ENCODE data around the gene MAP2K3. TPM values are rescaled to one million over a fixed set of nuclear protein-coding genes. Genes with fewer than 3 reads are reported as not detected.

The MAP2K3 gene
- total RNA-seq, 1 donor from 2014 or later, result 36.2 TPM

DNA sequence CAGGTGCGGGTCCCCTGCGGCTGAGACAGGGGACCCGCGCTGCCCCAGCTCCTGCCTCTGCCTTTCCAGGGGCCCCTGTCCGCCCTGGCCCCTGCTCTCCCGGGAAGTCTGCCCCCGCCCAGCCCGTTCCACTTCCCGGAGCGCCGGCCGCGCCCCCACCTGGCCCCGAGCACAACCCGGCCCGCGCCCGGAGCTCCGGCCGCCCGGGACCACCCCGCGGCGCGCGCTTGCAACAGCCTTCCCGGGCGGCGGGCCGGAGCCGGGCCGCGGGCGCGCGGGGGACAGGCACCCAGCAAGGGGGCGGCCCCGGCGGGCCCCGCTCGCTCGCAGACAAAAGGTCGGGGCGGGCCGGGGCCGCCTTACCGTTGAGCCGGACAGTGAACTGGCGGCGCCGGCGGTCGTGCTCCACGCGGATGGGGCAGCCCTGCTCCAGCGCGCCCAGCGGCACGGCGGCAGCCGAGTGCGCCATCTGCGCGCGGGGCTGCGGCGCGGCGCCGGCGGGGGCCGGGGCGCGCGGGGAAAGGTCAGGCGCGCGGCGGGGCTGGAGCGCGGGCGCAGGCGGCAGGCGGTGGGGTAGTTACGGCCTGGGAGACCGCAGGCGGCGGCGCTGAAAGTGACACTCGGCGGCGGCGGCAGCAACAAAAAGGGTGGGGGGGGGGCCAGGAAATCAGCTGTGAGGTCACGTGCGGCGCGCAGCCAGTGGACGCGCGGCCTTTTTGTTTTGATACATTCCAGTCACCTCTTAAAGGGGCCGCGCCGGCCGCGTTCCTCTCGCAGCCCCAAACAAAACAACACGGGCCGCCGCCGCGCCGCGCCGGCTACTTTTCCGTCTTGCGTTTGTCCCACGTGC, 31.5 kb upstream of the MAP2K3 start, which contains the start of gene NATD1:
TSS of gene NATD1 (minus strand) at position 615 of the 850 bp plus-strand sequence. CDS start at position 469, 146 bp downstream.
- peak within 1 kb of the TSS; percentile 79 for H3K4me3 Mint-ChIP-seq (ENCODE audit: unreplicated experiment)
- H3K27me3 Mint-ChIP-seq (ENCODE audit: unreplicated experiment), result no peaks in the 10 kb centered on the region

DNA sequence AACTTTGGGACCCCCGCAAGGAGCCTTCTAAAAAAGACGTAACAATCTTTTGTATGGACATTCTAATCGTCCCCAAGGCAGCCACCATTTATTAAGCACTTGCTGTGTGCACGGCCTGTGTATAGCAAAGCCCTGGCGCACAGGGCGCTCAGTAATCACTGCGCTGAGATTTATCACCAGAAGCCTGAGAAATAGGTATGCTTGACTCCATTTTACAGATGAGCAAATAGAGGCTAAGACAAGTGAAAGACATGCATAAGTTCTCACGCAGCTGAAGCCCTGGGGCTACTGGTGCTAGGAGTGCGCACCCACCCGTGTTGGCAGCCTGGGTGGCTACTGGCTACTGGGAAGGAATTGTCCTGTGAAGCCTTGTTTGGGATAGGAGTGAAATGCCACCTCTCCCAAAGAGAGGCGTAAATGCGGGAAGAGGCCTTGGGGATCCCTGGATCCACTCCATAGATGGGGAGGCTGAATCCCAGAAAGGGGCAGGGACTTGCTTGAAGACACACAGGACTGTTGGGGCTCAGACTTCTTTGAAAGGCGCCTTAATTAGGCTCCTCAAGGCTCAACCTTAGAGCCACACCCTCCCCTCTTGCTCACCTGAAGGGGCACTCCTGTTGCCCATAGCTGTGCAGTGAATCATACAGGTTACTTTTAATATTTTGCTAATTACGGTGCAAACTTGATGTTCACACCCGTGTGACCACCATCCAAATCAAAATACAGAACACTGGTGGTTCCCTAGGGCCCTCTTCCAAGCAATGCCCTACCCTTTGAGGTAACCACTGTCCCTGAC, 30.7 kb upstream of the MAP2K3 start:
- H3K4me3 Mint-ChIP-seq (ENCODE audit: unreplicated experiment), result peak overlapping the region; percentile 79
- peaks cover 41% of the 10 kb centered on the region for H3K4me1 Mint-ChIP-seq (ENCODE audit: unreplicated experiment)
- no peaks in the 10 kb centered on the region for H3K9me3 Mint-ChIP-seq (ENCODE audit: unreplicated experiment)
- H3K27ac Mint-ChIP-seq (ENCODE audit: unreplicated experiment), result peak overlapping the region; percentile 65
- H3K27me3 Mint-ChIP-seq (ENCODE audit: unreplicated experiment), result no peaks in the 10 kb centered on the region
- TF ChIP-seq, protein P1, sequence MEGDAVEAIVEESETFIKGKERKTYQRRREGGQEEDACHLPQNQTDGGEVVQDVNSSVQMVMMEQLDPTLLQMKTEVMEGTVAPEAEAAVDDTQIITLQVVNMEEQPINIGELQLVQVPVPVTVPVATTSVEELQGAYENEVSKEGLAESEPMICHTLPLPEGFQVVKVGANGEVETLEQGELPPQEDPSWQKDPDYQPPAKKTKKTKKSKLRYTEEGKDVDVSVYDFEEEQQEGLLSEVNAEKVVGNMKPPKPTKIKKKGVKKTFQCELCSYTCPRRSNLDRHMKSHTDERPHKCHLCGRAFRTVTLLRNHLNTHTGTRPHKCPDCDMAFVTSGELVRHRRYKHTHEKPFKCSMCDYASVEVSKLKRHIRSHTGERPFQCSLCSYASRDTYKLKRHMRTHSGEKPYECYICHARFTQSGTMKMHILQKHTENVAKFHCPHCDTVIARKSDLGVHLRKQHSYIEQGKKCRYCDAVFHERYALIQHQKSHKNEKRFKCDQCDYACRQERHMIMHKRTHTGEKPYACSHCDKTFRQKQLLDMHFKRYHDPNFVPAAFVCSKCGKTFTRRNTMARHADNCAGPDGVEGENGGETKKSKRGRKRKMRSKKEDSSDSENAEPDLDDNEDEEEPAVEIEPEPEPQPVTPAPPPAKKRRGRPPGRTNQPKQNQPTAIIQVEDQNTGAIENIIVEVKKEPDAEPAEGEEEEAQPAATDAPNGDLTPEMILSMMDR (IDR thresholded peaks at IDR 0.05), result no peak
- H3K36me3 Mint-ChIP-seq (ENCODE audit: unreplicated experiment), result no peaks in the 10 kb centered on the region
- DNase-seq (ENCODE audit: extremely low spot score, unreplicated experiment), result no peak

More for the DNA sequence above, 31.5 kb upstream of the MAP2K3 start, which contains the start of gene NATD1:
- TF ChIP-seq, protein P1 (IDR thresholded peaks at IDR 0.05), result no peak
- H3K9me3 Mint-ChIP-seq (ENCODE audit: unreplicated experiment), result no peaks in the 10 kb centered on the region
- H3K36me3 Mint-ChIP-seq (ENCODE audit: unreplicated experiment), result no peaks in the 10 kb centered on the region
- H3K4me1 Mint-ChIP-seq (ENCODE audit: unreplicated experiment), result peaks cover 41% of the 10 kb centered on the region
- H3K27ac Mint-ChIP-seq (ENCODE audit: unreplicated experiment), result peak within 1 kb of the TSS; percentile 65
- no peak for DNase-seq (ENCODE audit: extremely low spot score, unreplicated experiment)

DNA sequence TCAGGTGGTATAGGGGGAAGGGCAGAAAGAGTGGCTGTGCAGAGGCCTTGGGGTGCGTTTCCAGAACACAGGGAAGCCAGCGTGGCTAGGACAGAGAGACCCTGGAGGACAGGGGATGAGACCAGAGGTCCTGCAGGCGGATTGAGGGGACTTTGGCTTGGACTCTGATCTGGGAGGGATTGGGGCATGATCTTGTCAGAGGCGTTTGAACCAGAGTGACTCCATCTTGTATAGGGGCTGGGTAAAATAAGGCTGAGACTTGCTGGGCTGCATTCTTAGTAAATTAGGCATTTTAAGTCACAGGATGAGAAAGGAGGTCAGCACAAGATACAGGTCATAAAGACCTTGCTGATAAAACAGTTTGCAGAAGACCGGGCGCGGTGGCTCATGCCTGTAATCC, 25.9 kb upstream of the MAP2K3 start:
- no peak overlapping the region for H3K27ac Mint-ChIP-seq (ENCODE audit: unreplicated experiment)
- TF ChIP-seq, protein P1 (IDR thresholded peaks at IDR 0.05), result no peak
- peaks cover 14% of the 10 kb centered on the region for H3K4me1 Mint-ChIP-seq (ENCODE audit: unreplicated experiment)
- H3K9me3 Mint-ChIP-seq (ENCODE audit: unreplicated experiment), result no peaks in the 10 kb centered on the region
- no peak for DNase-seq (ENCODE audit: extremely low spot score, unreplicated experiment)
- no peak overlapping the region for H3K4me3 Mint-ChIP-seq (ENCODE audit: unreplicated experiment)
- H3K27me3 Mint-ChIP-seq (ENCODE audit: unreplicated experiment), result no peaks in the 10 kb centered on the region
- no peaks in the 10 kb centered on the region for H3K36me3 Mint-ChIP-seq (ENCODE audit: unreplicated experiment)

DNA sequence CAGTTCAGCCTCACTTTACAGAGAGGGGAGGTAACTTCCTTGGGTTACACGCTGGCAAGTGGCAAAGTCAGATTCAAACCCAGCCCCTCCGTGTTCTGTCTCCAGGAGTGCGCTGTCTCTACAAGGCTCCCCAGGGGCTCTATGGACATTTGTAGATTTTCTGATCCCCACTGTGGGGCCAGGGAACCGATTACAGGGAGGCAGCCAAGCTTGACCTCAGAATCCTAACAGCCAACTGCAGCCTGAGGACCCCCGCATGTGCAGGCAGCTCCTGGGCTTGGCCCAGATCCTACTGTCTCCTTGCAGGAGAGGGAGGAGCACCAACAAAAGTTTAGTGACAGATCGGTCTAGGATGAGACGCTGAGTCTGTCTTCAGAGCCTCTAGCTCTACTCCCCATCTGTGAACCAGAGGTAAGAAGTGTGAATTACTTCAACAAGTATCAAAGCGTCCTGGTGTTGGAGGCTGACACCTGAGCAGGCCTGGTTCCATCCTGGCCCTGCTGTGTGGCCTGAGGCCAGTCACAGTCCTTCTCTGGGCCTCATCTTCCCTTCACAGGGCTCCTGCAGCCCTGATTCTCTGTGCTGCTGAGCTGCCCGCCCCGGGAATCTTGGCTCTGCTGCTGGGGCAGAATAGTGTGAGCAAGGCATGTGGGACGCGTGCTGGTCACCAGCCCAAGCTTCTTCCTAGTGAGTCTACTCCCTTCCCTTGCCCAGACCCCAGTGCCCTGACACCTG, 22.1 kb upstream of the MAP2K3 start:
- no peak overlapping the region for H3K4me3 Mint-ChIP-seq (ENCODE audit: unreplicated experiment)
- H3K36me3 Mint-ChIP-seq (ENCODE audit: unreplicated experiment), result no peaks in the 10 kb centered on the region
- DNase-seq (ENCODE audit: extremely low spot score, unreplicated experiment), result no peak
- peaks cover 8% of the 10 kb centered on the region for H3K4me1 Mint-ChIP-seq (ENCODE audit: unreplicated experiment)
- H3K9me3 Mint-ChIP-seq (ENCODE audit: unreplicated experiment), result no peaks in the 10 kb centered on the region
- peaks cover 9% of the 10 kb centered on the region for H3K27me3 Mint-ChIP-seq (ENCODE audit: unreplicated experiment)
- H3K27ac Mint-ChIP-seq (ENCODE audit: unreplicated experiment), result no peak overlapping the region
- TF ChIP-seq, protein P1 (IDR thresholded peaks at IDR 0.05), result no peak

Data from osteocyte (in vitro differentiated cells).